Heart left ventricle (tissue), 13 donors: Measurements from ENCODE around the gene GPRIN3.

ENCODE experiments used
- CTCF ChIP-seq, 12 donors: fragments of 200-600 bp; sonication (generic) in 4 of 12; IDR thresholded peaks; one replicate each; pipeline versions ENCODE4 v1.5.0 to v1.8.0; 2018 to 2022; ENCODE audit warnings: antibody characterized with exemption in 12 of 12, mild to moderate bottlenecking in 5 of 12
- POLR2A ChIP-seq, 2 donors: fragments of 450-650 bp; IDR thresholded peaks; one replicate each; pipeline ENCODE4 v1.6.1; 2017; ENCODE audit warnings: antibody characterized with exemption in 2 of 2, mild to moderate bottlenecking in 2 of 2, moderate library complexity in 2 of 2
- donor health status: ischemic (EF 13 %, LVEDD 7.1; RV severe dilation, severe dysfunction).
- donor health status: DM: no; HTN: yes; CAD: no.
- donor health status: DM: no; HTN: no; CAD: no.
- donor health status: ischemic (EF 25% LVEDD 6.9; RV normal size, moderate dysfunction).
- donor health status: ischemic (EF 25% LVEDD 5.7; RV mildly dilated, moderate dysfunction).
- donor health status: ischemic (EF 35%, LVEDD 5.7; RV mildly dilated, moderate dysfunction).
- donor health status: nonischemic (EF 11% LVEDD 7.7; RV severe dilation, severe dysfunction).
- donor health status: DM: yes; HTN: yes; CAD: no.
- donor health status: PGD.
- donor health status: ischemic (EF 29% LVEDD 5.4; RV normal size, mild dysfunction).
- donor health status: nonischemic (EF 23%, LVEDD 6.1; RV moderate dilation, normal function).

- no peak for TF ChIP-seq CTCF (IDR thresholded peaks at IDR 0.05)
- TF ChIP-seq POLR2A (IDR thresholded peaks at IDR 0.05) = no peak
Observed at GRCh38 chr4:89216422-89216821, 91.2 kb downstream of the GPRIN3 start.
